CD4-positive, alpha-beta T cell treated with Interferon gamma for 1 hour (primary cell): Measurements from ENCODE around the gene KIAA1549.
"Not testable (repeated sequence)": the region's sequence is repeated elsewhere in the genome, so short reads cannot be mapped to it uniquely, and the experiment has no call there.

ENCODE experiments used
- DNase-seq: peaks from one replicate; pipeline ENCODE4 v3.0.0-alpha.2; 2020

Gene KIAA1549

DNA sequence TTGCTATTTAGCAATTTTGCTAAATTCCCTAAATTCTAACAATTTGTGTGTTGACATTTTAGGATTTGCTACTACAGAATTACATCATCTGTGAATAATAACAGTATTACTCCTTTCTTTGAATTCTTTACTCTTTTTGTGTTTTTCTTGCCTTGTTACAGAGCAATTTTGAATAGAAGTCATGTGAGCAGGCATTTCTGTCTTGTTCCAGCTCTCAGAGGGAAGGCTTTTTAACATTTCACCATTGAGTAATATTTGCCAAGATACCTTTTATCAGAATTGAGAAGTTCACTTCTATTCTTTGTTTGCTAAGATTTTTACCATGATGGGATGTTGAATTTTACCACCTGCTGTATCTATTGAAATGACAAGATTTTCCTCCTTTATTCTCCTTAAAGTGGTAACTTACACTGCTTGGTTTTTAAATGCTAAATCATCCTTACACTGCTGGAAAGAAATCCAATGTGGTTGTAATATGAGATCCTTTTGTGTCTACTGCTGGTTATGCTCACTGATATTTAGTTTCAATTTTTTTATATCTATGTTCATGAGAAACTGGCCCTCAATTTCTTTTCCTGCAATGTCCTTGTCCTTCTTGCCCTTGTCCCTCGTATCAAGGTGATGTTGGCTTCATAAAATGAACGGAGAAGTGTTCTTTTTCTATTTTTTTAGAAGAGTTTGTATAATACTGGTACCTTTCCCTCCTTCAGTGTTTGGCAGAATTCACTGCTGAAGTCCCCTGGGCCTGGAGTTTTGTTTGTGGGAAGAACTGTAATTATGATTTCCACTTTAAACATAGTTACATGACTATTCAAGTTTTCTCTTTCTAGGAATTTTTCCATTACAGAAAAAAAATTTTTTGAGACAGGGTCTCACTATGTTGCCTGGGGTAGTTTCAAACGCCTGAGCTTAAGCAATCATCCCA, 132.9 kb downstream of the KIAA1549 start:
- no peak for DNase-seq

DNA sequence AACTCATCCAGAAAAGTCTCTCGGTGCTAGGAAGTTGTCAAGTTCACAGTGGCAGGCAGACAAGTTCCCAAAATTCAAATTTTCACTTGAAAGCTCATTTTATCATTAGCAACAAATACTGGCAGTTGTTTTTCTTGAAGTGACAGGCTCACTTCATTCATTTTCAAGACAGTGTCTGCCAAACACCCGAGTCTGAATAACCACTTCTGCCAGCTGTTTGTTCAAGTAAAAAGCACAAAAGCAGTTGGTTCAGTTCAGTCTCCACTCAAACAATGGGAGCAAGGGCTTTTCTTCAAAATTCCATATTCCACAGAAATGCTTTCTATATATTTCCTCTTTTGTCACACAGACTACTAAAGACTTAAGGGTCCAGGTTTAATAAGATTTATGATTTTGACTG, 135.5 kb downstream of the KIAA1549 start:
- DNase-seq = no peak

DNA sequence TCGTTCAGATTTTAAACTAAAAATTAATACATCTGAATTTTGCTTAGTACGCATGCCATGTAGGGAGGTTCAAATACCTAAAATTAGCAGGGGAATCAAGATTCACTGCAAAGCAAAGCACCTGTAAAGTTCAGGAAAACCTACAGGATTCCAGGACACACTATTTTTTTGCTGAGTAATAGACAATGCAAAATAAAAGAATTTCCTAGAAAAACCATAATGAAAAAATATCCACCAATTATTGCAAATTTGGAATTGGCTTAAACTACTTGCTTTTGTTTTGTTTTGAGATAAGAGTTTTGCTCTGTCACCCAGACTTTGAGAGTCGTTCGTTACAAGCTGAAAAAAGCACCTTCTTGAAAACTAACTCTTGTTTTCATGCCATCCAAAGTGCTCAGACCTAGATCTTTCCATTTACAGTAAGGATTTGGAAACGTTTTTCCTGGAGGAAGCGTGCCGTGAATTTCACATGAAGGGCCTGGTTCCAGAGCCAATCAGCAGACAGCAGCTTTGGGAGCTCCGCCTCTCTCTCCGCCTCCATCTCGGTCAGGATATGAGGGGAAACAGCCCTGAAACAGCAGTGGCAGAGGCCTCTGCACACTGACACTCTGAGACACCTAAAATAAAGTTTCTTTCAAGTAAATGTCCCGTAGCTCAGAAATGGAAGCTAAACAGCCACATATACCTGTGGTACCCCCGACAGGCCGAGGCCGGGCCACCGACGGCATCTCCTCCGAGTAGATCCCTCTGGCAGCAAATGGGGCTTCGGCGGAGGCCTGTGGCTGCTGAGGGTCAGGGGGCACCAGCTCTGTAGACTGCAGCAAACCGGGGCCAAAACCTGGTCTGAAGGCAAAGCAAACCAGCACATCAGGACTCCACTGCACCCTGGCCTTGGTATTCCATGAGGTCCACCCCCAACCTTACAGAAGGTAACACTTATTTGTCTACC, 137.3 kb downstream of the KIAA1549 start:
- DNase-seq = no peak

DNA sequence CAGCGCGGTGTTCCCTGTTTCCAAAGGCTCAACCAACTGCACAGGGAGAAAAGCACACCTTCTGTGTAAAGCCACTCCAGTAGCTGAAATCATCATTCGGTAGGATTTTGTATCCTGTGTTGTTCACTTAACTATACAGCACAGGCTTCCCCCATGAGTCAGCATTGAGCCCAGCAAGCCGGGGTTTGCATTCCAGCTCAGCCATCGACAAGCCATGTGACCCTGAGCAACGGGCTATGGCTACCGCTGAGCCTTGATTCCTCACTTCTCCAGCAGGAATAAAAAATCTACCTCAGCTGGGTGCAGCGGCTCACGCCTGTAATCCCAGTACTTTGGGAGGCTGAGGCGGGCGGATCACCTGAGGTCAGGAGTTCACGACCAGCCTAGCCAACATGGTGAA, 139.1 kb downstream of the KIAA1549 start:
- no peak for DNase-seq

DNA sequence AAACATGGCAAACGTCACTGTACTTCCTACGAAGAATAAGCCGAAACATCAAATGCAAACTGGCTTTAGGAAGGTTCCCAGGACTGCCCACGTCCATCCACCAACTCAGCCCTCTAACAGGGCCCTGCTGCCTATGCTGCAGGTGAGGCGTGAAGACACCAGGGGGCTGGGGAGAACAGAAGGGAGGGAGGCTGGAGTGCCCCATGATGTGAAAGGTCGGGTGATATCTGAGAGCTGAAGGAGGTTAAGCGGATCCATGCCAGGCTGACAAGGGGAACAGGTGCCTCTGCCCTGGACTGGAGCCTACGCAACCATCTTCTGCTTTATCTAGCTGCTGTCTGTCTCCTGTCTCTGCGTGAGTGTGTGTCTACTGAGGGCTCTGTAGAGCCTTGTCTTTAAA, 143.0 kb downstream of the KIAA1549 start:
- no peak for DNase-seq

DNA sequence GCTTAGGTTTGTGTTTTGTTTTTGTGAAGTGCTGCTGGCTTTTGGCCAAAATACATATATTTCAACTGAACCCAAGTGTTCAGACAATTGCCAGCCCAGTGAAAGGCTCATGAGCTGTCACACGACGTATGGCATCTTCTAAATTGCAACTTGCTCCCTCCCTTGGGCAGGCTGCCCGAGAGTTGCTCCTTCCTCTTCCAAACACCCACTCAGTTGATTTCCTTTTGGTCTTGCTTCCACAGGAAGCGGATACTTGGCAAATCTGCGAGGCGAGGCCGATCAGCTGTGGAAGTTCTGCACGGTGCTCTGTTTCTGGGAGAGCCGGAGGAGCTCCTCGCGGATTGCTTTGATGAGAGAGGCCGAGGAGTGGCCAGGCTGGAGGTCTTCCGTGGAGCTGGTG, 143.6 kb downstream of the KIAA1549 start:
- no peak for DNase-seq

DNA sequence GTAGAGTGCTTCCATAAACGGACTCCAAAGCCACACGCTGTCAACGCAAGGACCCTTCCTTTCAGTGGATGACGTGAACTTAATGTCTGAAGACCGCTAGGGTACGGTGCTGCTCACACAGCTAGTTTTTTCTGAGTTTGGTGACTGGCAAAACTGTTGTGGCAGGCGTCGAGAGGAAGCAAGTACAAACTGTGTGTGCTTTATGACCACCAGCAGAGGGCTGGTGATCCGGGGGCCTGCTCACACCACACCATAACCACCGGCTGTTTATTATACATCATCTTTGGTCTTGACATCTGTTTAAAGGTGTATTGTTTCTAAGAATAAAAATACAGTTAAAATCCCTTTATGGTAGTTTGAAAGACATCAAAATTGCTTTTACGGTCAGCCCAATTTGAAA, 146.1 kb downstream of the KIAA1549 start:
- no peak for DNase-seq

DNA sequence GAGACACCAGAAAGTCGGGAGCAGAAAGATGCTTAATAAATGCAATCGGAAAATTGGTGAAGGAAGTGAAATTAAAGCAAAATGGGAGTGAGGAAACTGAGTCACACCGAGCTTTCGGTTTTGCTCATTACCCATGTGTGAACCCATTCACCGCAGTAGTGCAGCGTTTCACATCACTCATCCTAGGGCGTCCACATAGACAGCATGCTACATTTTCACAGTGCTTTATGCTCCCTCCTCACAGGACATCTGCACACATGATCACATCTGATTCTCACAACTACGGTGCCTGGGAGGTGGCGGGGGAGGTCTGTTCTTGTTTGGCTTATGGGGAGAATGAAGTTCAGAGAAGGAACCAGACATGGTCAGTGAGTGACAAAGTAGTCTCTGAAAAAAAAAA, 146.6 kb downstream of the KIAA1549 start:
- no peak for DNase-seq

DNA sequence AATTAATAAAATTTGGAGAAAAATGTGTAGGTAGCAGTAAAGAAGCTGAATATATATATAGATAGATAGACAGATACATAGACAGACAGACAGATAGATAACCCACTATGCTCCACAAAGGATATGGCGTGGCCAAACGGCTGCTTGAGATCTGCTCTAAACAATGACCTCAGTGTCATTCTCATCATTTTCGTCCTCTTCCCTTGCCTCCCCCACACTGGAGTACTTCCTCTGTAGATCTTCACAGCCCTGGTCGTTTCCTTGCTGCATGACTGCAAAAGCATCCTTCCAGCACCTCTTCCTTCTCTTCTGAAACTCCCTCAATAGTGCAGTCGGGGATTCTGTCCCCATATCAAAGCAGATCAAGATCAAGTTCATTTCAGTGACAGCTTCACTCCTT, 147.6 kb downstream of the KIAA1549 start:
- DNase-seq = no peak

DNA sequence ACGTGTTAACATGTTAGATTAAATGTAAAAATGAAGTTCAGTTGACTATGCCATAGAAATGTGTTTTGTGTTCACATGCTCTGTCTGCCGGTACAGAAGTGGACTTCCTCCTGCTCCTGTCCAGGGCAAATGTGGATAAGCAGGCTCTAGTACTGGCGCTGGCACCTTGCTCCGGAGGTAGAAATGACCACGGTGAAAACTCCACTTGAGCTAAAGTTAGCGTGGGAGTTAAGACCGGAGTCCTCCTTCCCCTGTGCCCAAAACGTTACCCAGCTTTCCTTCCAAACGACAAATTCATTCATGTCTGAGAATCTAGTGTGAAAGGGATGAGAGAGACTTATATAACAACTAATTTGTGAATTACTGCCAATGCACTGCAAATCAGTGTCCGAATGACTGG, 148.2 kb downstream of the KIAA1549 start:
- DNase-seq = no peak

DNA sequence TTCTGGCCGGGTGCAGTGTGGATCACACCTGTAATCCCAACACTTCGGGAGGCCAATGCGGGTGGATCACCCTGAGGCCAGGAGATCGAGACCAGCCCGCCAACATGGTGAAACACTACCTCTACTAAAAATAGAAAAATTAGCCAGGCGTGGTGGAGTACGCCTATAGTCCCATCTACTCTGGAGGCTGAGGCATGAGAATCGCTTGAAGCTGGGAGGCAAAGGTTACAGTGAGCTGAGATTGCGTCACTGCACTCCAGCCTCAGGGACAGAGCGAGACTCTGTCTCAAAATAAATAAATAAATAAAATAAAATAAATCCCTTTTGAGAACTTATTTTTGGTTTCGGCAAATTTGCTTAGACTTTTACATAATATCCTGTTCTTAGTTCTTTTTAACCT, 151.9 kb downstream of the KIAA1549 start:
- no peak for DNase-seq

DNA sequence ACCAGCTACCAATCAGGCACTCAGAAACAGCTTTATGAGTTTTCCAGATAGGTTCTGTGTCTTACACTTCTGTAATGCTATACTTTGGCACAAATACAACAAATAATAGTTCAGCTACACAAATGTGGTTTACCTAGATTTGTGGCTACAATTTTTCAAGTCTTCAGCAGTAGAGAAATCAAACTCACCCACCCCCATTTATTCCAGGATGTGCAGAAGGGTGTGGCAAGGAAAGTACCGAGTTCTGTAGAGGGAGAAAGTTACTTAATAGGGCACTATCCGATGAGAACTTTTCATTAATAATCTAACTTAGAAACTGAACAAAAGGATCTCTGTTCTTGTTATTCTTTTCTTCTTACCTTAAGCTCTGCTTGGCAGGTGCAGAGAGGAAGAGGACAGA, 152.9 kb downstream of the KIAA1549 start:
- DNase-seq = no peak

DNA sequence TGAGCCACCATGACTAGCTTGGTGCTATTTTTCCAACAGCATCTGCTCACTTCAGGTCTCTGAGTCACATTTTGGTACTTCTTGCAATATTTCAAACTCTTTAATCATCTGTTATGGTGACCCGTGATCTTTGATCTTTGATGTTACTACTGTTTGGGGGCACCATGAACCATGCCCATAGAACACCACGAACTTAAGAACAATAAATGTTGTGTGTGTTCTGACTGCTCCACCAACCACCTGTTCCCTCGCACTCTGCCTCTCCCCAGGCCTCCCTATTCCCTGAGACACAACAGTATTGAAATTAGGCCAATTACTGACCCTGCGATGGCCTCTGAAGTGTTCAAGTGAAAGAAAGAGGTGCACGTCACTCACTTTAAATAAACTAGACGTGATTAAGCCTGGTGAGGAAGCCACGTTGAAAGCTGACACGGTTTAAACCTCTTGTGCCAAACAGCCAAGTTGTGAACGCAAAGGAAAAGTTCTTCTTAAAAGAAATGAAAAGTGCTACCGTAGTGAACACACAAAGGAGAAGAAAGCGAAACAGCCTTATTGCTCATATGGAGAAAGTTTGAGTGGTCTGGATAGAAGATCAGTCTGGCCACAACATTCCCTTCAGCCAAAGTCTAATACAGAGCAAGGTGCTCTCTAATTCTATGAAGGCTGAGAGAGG, 156.0 kb downstream of the KIAA1549 start:
- no peak for DNase-seq

DNA sequence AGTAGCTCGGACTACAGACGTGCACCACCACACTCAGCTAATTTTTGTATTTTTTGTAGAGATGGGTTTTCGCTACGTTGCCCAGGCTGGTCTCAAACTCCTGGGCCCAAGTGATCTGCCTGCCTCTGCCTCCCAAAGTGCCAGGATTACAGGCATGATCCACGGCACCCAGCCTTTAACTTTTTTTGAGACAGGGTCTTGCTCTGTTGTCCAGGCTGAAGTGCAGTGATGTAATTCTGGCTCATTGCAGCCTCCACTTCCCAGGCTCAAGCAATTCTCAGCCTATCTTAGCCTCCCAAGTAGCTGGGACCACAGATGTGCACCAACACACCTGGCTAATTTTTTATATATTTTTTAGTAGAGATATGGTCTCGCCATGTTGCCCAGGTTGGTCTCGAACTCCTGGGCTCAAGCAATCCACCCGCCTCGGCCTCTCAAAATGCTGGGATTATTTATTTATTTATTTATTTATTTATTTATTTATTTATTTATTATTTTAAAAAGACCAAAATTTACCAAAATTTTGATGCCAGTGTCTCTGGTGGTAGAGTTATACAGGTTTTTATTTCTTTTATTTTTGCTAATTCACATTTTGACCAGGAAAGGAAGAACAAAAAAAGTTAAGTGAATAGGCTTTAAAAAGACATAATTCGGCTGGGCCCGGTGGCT, 158.2 kb downstream of the KIAA1549 start:
- no peak for DNase-seq

DNA sequence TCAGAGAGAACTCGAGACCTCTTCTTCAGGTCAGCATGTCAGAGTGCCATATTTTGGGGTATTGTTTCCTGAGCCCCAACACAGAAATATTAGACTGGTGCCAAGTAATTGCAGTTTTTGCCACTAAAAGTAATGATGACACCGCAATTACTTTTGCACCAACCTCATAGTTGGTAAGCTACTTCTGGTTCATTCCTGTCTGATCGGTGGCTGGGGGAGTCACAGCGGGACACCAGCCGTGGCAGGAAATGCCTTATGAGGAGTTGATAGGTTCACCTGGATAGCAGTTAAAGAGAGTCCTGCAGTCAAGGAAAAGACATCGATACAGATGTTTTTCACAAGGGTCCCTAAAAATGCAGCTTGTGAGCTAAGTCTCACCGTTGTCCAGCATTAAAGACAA, 159.3 kb downstream of the KIAA1549 start:
- no peak for DNase-seq

DNA sequence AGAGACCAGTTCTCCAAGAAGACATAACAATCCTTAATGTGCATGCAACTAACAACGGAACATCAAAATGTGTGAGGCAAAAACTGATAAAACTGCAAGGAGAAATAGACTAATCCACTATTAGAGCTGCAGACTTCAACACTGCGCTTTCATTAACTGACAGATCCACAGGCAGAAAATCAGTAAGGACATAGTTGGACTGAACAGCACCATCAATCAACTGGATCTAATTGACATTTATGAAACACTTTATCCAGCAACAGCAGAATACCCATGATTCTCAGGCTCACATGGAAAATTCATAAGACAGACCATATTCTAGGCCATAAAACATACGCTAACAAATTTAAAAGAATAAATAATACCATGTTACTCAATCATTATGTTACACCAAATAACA, 161.6 kb downstream of the KIAA1549 start:
- DNase-seq = no peak

DNA sequence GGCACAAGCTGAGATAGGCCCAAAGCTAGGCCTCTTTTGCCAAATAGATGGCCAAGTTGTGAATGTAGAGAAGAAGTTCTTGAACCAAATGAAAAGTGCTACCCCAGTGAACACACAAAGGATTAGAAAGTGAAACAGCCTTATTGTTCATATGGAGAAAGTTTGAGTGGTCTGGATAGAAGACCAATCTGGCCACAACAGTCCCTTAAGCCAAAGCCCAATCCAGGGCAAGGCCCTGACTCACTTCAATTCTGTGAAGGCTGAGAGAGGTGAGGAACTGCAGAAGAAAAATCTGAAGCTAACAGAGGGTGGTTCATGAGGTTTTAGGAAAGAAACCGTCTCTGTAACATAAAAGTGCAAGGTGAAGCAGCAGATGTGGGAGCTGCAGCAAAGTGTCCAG, 164.5 kb downstream of the KIAA1549 start:
- no peak for DNase-seq

DNA sequence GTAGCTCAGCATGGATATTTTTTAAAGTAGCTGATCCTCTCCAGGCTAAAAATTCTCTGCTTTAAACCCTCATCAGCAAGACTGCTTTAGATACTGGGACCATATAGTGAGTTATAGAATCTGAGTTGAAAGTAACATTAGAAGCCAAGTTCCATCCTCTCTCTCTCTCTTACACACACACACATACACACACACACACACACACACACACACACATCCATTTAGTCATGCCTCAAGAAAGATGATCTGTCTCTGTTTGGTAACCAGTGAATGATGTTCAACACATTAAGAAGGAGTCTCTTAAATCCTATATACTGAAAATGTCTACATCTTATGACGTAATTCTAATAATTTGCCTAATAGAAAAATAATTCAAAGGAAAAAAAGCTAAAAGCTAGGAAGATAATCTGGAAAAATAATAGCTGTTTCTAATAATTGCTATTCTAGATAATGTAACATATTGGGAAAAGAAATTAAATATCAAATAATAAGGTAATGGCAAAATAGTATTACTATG, 166.3 kb downstream of the KIAA1549 start:
- no peak for DNase-seq

DNA sequence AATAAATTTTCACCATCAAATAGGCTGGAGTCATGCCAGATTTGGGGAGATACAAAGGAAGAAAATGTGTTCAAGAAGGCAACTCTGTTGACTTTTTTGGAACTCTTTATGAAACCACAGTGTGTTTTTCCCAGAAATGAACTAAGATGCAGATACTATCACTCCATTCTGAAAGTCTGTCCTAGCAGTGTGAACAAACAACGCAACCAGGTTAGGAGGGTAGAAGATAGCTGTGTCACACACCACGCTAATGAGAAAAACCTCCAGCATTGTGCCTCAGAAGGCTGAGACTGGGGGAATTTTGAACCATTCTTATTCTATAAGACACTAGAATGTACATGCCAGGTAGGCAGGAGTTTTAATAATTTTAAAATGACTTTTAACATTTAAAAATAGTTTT, 167.2 kb downstream of the KIAA1549 start:
- no peak for DNase-seq

DNA sequence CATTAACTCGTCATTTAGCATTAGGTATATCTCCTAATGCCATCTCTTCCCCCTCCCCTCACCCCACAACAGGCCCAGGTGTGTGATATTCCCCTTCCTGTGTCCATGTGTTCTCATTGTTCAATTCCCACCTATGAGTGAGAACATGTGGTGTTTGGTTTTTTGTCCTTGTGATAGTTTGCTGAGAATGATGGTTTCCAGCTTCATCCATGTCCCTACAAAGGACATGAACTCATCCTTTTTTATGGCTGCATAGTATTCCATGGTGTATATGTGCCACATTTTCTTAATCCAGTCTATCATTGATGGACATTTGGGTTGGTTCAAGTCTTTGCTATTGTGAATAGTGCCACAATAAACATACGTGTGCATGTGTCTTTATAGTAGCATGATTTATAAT, 169.9 kb downstream of the KIAA1549 start:
- not testable (repeated sequence) for DNase-seq

DNA sequence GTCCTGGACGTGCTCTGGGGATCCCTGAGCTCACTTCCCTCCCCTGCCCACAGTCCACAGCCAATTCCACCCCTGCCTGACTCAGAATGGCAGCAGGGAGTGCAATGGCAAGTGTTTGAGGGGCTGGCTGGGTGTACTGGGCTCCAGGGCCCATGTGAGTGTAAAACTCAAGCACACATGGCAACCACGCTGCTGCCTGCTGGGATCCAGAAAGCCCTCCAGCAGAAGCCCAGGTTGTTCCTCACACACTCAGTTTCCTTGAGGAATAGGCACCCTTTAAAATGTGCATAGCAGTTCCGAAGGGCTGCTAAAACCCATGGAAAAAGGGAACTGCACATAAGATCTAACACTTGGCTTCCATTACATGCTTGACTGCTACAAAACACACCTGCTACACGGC, 171.8 kb downstream of the KIAA1549 start:
- DNase-seq = no peak

DNA sequence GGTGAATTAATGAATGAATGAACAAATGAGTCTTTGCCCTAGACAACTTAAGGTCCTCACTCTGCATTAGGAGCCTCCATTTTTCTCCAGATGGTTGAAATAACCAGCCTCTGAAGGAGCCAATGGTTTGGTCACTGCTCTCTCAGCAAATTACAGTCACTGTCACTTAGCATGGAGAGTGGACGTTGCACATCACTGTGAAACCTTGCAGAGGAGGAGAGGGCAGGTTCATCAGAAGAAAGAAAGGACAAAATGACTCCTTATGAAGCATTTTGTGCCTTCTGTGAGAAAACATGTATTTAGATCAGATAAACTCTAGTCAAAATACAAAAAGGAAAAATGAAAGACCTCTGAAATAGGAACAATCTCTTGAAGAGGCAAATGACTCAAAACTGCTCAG, 176.6 kb downstream of the KIAA1549 start:
- DNase-seq = no peak

DNA sequence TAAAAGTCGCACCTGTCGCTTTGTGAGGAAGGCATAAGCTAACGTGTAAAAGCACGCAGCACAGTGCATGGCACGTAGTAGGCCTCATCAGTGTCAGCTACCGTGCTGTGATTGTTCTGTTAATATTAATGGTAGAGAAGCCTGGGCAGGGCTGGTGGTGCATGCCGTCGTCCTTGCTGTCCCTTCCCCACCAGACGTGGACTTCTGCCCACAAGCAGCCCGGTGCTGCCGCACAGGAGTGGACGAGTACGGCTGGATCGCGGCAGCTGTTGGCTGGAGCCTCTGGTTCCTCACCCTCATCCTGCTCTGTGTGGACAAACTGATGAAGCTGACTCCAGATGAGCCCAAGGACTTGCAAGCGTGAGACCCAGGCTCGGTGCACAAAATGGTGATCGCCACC, 178.5 kb downstream of the KIAA1549 start:
- no peak for DNase-seq
